Right lobe of liver (tissue), 6 donors: ENCODE measurements around the gene RIPK4. TPM values are rescaled to one million over a fixed set of nuclear protein-coding genes. Genes with fewer than 3 reads are reported as not detected.
"Not testable (repeated sequence)": the region's sequence is repeated elsewhere in the genome, so short reads cannot be mapped to it uniquely, and the experiment has no call there.

Experiments used
- ATAC-seq, 4 donors: fragments of 200-7000 bp; cut with Tn5 transposase; one replicate each; pipeline ENCODE4 v1.9.1; 2020; ENCODE audit warnings: mild to moderate bottlenecking in 4 of 4, moderate library complexity in 4 of 4
- DNase-seq, 3 donors: peaks; one replicate each; pipeline ENCODE4 v3.0.0-alpha.2; 2020
- H3K27ac ChIP-seq, 3 donors: fragments of 200-600 bp; one replicate each; pipeline ENCODE4 v1.8.0; 2022
- H3K27me3 ChIP-seq, 2 donors: fragments of 200-600 bp; one replicate each; pipeline ENCODE4 v1.8.0; 2022
- H3K36me3 ChIP-seq, 4 donors: fragments of 200-600 bp; sonication (generic) in 1 of 4; one replicate each; pipeline versions ENCODE4 v1.5.1 to v1.8.0; 2017 to 2022; ENCODE audit warnings: control low read depth in 1 of 4
- H3K4me1 ChIP-seq, 4 donors: fragments of 200-600 bp; sonication (generic) in 1 of 4; one replicate each; pipeline versions ENCODE4 v1.5.1 to v1.8.0; 2017 to 2022; ENCODE audit warnings: control low read depth in 1 of 4
- H3K4me3 ChIP-seq, 3 donors: fragments of 200-600 bp; one replicate each; pipeline ENCODE4 v1.8.0; 2022
- H3K9me3 ChIP-seq, 4 donors: fragments of 200-600 bp; sonication (generic) in 1 of 4; one replicate each; pipeline versions ENCODE4 v1.5.1 to v1.8.0; 2017 to 2022; ENCODE audit warnings: control low read depth in 1 of 4
- POLR2A ChIP-seq: fragments of 450-650 bp; IDR thresholded peaks from one replicate; pipeline ENCODE4 v1.6.1; 2017; ENCODE audit warnings: antibody characterized with exemption, mild to moderate bottlenecking
- WGBS: methylation state at CpG from one replicate; pipeline ENCODE4 v1.1.6; 2018; ENCODE audit warnings: low coverage, low lambda C conversion rate; ENCODE audit not compliant: insufficient coverage; ENCODE audit errors: missing lambda C conversion rate; 5-methylcytosine and 5-hydroxymethylcytosine counted together
- intact Hi-C, 2 donors: fragments of 100-400 bp; cut with DNase I; formaldehyde crosslinking; loops; one replicate each; pipeline versions ENCODE4 v1.11.2 to v1.14.1; 2022
- total RNA-seq, 6 experiments: library from RNA; depleted of rRNA in 2 of 6; stranded (reverse); fragments of >200 nt in 2 of 6; fragmentation: NEBNext Ultra II Directional in 3 of 6; extraction: Animal tissue kit (Norgen Biotek cat#: 25700) in 3 of 6; gene quantifications; one replicate each; pipeline versions ENCODE4 v1.1.0 to v1.2.4, GENCODE V29; 2016 to 2023
- TF ChIP-seq, protein P1 (sequence below), 4 donors: fragments of 200-600 bp in 3 of 4; fragments of 450-650 bp in 1 of 4; IDR thresholded peaks; one replicate each; pipeline versions ENCODE4 v1.5.1 to v1.8.0; 2016 to 2022; ENCODE audit warnings: antibody characterized with exemption in 4 of 4, mild to moderate bottlenecking in 2 of 4
- donor health status: DM: no; HTN: yes; CAD: no.
- donor health status: DM: no; HTN: no; CAD: no.
- donor health status: DM: no; HTN: no; CAD: no.
- donor health status: DM: no; HTN: yes; CAD: no.
- donor health status: DM: no; HTN: yes; CAD: no.

The RIPK4 gene
- total RNA-seq, 6 experiments from 2014 or later, result 6.7 to 18.7 (median 12.7) TPM

GRCh38 chr21:41792711-41793110 is 25.9 kb upstream of the RIPK4 start:
- 64% methylated on average over 3 of the region's 3 CpGs for WGBS
- no peak overlapping the region for H3K4me3 ChIP-seq
- no peaks in the 10 kb centered on the region for H3K27me3 ChIP-seq
- no peaks in the 10 kb centered on the region for H3K9me3 ChIP-seq
- intact Hi-C loops, result no loop called here
- DNase-seq, result no peak
- no peak overlapping the region for H3K27ac ChIP-seq
- no peaks in the 10 kb centered on the region for H3K4me1 ChIP-seq
- no peaks in the 10 kb centered on the region for H3K36me3 ChIP-seq
- no peak for ATAC-seq
- no peak for TF ChIP-seq POLR2A
- TF ChIP-seq, protein P1, sequence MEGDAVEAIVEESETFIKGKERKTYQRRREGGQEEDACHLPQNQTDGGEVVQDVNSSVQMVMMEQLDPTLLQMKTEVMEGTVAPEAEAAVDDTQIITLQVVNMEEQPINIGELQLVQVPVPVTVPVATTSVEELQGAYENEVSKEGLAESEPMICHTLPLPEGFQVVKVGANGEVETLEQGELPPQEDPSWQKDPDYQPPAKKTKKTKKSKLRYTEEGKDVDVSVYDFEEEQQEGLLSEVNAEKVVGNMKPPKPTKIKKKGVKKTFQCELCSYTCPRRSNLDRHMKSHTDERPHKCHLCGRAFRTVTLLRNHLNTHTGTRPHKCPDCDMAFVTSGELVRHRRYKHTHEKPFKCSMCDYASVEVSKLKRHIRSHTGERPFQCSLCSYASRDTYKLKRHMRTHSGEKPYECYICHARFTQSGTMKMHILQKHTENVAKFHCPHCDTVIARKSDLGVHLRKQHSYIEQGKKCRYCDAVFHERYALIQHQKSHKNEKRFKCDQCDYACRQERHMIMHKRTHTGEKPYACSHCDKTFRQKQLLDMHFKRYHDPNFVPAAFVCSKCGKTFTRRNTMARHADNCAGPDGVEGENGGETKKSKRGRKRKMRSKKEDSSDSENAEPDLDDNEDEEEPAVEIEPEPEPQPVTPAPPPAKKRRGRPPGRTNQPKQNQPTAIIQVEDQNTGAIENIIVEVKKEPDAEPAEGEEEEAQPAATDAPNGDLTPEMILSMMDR (IDR thresholded peaks at IDR 0.05), result no peak

DNA sequence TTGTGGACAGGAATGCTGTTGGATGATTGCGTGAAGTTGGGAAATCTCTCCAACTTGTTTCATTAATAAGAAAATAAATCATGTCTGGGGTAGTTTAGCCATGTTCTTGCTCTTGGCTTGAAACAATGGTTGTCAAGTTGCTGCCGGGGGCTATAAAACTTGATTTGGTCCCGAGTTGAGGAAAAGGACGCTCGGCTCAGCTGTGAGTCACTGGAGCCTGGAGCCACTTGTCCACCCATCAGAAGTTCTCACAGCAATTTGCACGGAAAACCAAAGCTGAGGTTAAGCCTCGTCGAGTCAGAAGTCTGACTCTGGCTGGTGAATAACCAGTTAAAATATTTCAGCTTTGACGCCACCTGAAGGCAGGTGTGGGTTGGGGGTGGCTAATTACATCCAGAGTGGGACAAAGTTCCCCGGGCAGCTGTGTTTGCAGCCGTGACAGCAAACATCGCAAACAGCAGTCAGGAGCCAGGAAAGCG is 19.7 kb upstream of the RIPK4 start:
- intact Hi-C loops, result no loop called here
- no peaks in the 10 kb centered on the region for H3K36me3 ChIP-seq
- TF ChIP-seq, protein P1 (IDR thresholded peaks at IDR 0.05), result no peak
- no peak for TF ChIP-seq POLR2A
- DNase-seq (no peak), ATAC-seq (peak in 1 of 4 donors; percentile 67)
- WGBS, result 73% methylated on average over 9 of the region's 13 CpGs
- H3K27me3 ChIP-seq, result no peaks in the 10 kb centered on the region
- no peak overlapping the region for H3K27ac ChIP-seq
- no peak overlapping the region for H3K4me3 ChIP-seq
- no peaks in the 10 kb centered on the region for H3K4me1 ChIP-seq
- H3K9me3 ChIP-seq, result no peaks in the 10 kb centered on the region

DNA sequence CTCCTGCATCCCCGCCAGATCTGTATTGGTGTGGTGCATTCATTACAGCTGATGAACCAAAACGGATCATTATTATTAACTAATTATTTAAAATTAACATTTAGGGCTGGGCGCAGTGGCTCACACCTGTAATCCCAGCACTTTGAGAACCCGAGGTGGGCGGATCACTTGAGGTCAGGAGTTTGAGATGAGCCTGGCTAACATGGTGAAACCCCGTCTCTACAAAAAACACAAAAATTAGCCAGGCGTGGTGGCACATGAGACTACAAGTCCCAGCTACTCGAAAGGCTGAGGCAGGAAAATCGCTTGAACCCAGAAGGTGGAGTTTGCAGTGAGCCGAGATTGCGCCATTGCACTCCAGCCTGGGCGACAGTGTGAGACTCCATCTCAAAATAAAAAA is 18.4 kb upstream of the RIPK4 start:
- H3K27me3 ChIP-seq, H3K4me1 ChIP-seq, ATAC-seq, H3K9me3 ChIP-seq, intact Hi-C loops, H3K36me3 ChIP-seq, DNase-seq, H3K4me3 ChIP-seq, H3K27ac ChIP-seq: not testable (repeated sequence)
- WGBS, result 78% methylated on average over 8 of the region's 12 CpGs

DNA sequence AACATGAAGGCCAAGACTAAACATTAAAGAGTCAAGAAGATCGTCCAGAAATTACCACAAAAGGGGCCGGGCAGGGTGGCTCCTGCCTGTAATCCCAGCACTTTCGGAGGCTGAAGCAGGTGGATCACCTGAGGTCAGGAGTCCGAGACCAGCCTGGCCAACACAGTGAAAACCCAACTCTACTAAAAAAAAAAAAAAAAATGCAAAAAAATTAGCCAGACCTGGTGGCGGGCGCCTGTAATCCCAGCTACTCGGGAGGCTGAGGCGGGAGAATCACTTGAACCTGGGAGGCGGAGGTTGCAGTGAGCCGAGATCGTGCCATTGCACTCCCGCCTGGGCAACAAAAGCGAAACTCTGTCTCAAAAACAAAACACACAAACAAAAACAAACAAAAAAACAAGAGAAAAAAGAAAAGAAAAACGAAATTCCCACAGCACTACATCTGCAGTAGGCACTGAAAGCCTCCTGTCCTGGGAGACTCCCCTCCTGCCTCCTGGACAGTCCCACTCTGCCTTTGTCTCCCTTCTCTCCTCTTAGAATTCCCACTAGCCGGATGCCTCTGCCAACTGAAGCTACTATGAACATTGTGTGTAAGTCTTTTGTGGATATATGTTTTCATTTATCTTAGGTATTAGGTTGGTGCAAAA is 17.7 kb upstream of the RIPK4 start:
- H3K36me3 ChIP-seq, result no peaks in the 10 kb centered on the region
- H3K4me1 ChIP-seq, result peaks cover 0 to 3% (median 0%) of the 10 kb centered on the region in 4 donors
- no peaks in the 10 kb centered on the region for H3K9me3 ChIP-seq
- ATAC-seq (no peak), DNase-seq (no peak)
- WGBS, result 78% methylated on average over 14 of the region's 15 CpGs
- H3K27ac ChIP-seq, result no peak overlapping the region
- intact Hi-C loops, result no loop called here
- no peak overlapping the region for H3K4me3 ChIP-seq
- H3K27me3 ChIP-seq, result no peaks in the 10 kb centered on the region
- TF ChIP-seq, protein P1 (IDR thresholded peaks at IDR 0.05), result no peak
- TF ChIP-seq POLR2A, result no peak

DNA sequence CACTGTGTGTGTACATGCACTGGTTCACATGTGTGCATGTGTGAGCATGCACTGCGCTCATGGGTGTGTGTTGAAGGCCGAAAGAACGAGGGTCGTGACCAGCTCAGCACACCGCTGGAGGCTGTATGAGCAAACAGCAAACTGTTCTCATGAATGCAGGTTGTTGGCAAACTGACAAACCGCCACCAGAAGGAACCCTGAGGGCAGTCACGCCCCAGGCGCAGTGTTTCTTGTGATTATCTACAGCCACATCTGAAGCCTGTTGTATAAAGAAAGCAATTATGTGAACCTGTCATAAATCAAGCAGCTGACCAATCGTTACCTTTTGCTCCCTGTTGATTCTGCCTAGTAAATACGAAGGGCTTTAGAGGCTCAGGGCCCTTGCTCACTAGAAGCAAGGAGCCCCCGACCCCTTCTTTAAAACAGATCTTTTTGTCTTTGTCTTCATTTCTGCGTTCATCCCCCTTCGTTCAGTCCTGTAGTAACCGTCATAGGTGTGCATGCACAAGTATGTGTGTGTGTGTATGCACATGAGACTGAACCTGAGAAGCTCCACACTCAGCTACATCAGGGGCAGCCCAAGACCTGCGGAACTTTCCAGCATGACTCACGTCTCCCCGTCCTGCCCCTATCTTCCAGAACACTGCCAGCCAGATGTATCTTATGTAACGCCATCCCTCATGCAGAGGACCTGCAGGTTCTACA is 16.8 kb upstream of the RIPK4 start:
- ATAC-seq, result no peak
- Histone ChIP-seq H3K9me3 (no peaks in the 10 kb centered on the region), H3K27me3 (no peaks in the 10 kb centered on the region), H3K4me1 (peaks cover 0 to 11% (median 0%) of the 10 kb centered on the region in 4 donors), H3K27ac (no peak overlapping the region), H3K36me3 (no peaks in the 10 kb centered on the region), H3K4me3 (no peak overlapping the region)
- TF ChIP-seq, protein P1 (IDR thresholded peaks at IDR 0.05), result no peak
- no peak for TF ChIP-seq POLR2A
- intact Hi-C loops, result no loop called here
- WGBS, result 38% methylated on average over 17 of the region's 18 CpGs
- DNase-seq, result no peak
